Measurements from ENCODE around the gene DRD2.

Gene DRD2

DNA sequence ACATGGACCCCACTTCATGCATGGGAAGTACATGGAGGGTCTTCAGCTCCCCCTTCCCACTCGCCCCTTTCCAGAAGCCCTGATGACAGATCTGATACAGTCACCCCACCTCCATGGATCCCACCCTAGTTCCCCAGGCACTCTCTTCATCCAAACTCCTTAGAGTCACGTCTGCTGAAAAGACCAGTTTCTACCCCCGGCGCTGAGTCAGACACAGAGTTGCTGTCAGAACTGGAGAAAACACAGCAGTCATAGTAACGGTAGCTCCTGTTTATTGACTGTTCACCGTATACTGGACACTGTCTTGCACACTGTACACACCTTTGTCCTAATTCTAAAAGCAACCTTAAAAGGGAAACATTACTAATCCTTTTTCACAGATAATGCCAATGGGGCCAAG lies 29.1 kb downstream of the DRD2 start:
- DNase-seq (ENCODE audit: low read depth in 2 of 2): no peak

- no peak for DNase-seq (ENCODE audit: low read depth in 2 of 2)
Observed at GRCh38 chr11:113444502-113445123, 30.6 kb downstream of the DRD2 start.

- no peak for DNase-seq (ENCODE audit: low read depth in 2 of 2)
Observed at GRCh38 chr11:113440816-113441215, 34.4 kb downstream of the DRD2 start.

- no peak for DNase-seq (ENCODE audit: low read depth in 2 of 2)
Observed at GRCh38 chr11:113436672-113437252, 38.4 kb downstream of the DRD2 start.

DNA sequence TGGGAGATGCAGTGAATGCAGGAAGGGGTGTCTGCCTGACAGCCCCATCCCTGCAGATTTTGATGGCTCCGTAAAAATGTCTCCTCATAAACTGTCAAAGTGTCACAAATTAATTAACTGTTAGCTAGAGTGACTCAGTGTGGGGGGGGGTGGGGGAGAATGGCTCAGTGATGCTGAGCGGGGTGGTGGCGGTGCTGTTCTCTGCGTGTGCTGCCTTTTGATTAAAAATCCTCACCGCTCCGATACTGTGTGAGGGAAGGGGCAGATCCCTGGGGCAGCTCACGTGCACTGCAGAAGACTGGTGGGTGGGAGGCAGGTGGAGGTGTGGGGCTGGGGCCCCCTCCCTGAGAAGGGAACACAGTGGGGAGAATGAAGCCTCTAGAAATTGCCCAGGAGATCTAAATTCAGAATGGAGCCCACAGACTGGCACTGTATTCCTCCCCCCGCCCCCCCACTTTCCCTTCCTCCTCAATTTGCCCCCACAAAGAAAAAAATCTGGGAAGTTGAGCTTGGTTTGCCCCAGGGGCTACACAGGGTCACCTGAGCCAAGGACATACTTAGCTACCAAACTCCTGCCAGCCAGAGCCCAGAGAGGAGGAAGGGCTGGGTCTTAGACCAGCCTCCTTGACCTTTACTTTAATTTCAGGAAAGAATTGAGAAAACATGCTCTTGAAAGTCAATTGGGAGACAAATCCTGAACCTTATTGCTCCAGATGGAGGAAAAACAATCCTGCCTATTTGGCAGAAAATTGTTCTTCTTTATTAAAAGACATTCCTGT lies 39.8 kb downstream of the DRD2 start:
- DNase-seq (ENCODE audit: low read depth in 2 of 2): no peak

DNA sequence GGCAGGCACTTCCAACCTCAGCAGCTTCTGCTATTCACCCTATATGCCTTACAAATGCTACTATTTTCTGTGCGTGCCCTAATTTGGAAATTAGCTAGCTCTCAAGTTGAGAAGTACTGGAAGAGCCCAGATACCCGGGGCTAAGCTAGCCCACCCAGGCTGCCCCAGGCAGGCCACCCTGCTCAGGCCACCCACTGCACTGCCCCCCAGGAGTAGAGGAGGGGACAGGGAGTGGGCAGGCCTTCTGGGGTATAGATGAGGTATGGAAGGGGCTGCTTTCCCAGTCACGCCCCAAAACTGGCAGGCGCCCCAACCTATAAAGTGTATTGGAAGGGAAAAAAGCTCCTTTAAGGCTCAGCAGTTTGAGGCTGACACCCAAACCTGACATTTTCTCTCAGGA lies 43.5 kb downstream of the DRD2 start:
- DNase-seq (ENCODE audit: low read depth in 2 of 2): no peak

GRCh38 chr11:113426686-113427085 lies 48.5 kb downstream of the DRD2 start:
- no peak for DNase-seq (ENCODE audit: low read depth in 2 of 2)

GRCh38 chr11:113420808-113421207 lies 54.4 kb downstream of the DRD2 start:
- DNase-seq (ENCODE audit: low read depth in 2 of 2): no peak

- DNase-seq (ENCODE audit: low read depth in 2 of 2): no peak
Observed at GRCh38 chr11:113419454-113420003, 55.7 kb downstream of the DRD2 start.

GRCh38 chr11:113417428-113417827 lies 57.8 kb downstream of the DRD2 start:
- DNase-seq (ENCODE audit: low read depth in 2 of 2): no peak

GRCh38 chr11:113415343-113415742 lies 59.9 kb downstream of the DRD2 start:
- DNase-seq (ENCODE audit: low read depth in 2 of 2): no peak

- DNase-seq (ENCODE audit: low read depth in 2 of 2): no peak
Observed at GRCh38 chr11:113412675-113413074, 62.5 kb downstream of the DRD2 start.

- no peak for DNase-seq (ENCODE audit: low read depth in 2 of 2)
Observed at GRCh38 chr11:113411536-113411935, 63.7 kb downstream of the DRD2 start.

DNA sequence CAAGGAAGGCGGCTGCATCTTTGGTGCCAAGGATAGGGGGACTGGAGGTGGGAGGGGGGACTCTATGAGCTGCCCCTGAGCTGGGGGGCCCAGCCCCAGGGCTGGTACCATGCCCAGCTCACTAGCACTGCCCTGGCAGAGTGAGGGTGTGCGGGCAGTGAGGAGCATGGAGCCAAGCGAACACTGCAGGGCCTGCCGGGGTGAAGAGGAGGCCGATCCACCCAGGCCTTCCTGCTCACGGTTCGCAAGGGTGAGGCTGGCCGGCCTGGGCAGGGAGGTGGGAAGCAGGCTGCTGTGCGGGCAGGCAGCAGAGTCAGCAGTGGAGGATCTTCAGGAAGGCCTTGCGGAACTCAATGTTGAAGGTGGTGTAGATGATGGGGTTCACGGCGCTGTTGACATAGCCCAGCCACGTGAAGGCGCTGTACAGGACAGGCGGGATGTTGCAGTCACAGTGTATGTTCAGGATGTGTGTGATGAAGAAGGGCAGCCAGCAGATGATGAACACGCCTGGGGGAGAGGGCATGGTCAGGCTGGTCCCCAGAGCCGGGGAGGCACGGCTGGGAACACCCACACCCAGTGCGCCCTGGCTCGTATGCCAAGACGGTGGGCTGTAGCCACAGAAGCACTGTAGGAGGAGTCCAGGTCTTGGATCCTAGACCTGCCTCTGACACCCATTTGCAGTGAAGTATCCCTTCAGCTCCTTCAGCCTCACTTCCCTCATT lies 64.6 kb downstream of the DRD2 start:
- no peak for DNase-seq (ENCODE audit: low read depth in 2 of 2)

DNA sequence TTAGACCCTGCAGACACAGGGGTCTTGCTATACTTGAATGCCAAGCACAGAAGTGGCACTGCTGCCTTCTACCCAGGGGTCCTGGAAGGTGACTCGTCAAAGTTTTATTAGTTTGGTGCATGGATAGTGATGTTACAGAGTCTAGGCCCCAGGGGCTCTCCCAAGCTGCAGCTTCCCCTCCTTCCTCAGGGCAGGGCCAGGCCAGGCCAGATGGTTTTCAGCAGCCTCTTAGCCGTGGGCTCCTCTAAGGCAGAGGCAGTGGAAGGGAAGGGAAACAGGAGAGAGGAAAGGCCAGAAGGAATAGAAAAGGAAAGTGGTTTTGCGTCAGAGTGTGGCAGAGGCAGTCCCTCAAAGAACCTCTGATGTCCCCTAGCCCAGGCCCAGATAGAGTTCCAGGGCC lies 65.7 kb downstream of the DRD2 start:
- no peak for DNase-seq (ENCODE audit: low read depth in 2 of 2)

GRCh38 chr11:113408887-113409286 lies 66.3 kb downstream of the DRD2 start:
- DNase-seq (ENCODE audit: low read depth in 2 of 2): no peak

DNA sequence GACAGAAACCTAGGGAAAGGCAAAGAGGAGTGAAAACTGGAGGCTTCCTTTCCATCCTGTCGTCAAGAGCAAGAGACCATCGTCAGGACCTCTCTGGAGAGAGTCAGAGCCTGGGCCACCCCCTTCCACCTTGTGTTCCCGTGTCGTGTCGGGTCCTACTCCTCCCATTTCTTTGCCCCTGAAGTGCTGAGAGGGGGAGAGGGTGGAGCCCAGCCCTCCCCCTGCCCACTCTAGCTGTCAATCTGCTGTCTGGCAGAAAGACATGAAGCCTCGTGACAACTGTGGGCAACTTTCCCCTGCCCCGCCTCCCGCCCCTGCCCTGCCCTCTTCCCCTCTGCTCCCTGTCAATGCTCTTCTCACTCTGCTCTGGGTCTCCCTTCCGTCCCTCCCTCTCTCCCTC lies 67.0 kb downstream of the DRD2 start:
- no peak for DNase-seq (ENCODE audit: low read depth in 2 of 2)

GRCh38 chr11:113407163-113407562 lies 68.0 kb downstream of the DRD2 start:
- no peak for DNase-seq (ENCODE audit: low read depth in 2 of 2)

GRCh38 chr11:113405724-113406478 lies 69.3 kb downstream of the DRD2 start:
- no peak for DNase-seq (ENCODE audit: low read depth in 2 of 2)

DNA sequence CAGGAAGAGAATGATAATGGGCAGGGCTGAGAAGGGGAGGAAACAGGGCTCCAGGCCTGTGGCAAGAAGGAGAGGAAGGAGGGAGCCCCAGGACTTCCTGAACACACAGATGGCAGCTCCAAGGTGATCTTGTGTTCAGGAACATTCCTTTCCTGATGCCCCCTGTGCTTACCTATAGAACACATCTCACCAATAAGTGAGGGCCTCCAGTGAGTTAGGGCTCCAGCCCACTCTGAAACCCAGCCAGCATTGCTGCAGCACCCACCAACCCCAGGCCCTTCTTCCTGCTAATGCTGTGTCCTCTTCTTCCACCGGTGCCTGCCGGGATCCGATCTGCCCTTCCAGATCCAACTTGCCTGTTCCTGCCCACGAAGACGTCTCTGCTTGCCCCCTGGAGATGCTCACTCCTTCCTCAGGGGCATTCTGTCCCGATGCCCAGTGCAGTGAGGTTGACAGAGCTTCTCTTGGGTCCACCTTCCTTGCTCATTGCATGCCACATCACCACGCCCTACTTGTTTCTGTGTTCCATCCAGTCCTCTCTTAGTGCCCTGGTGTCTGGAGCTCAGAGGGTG lies 70.3 kb downstream of the DRD2 start:
- DNase-seq (ENCODE audit: low read depth in 2 of 2): no peak

DNA sequence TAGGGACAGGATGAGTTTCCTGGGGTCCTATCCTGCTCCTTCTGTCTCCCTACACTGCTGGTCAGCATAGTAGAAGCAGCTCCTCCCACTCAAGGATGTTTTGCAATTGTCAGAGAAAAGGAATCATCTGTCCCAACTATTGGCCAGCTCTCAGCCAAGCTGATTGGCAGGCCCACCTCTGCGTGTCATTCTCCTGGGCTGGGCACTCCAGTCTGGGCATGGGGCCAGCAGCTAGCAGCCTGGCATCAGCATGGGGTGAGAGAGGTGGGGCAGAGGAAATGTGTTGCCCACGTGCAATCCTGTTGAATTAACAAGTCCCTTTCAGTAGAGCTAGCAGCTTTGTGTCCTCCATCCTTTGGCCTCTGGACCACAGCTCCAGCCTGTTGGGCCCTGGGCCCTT lies 73.5 kb downstream of the DRD2 start:
- DNase-seq (ENCODE audit: low read depth in 2 of 2): no peak

All from fibroblast of skin of left biceps (primary cell).